ENCODE measurements around the gene DCC.

- TF ChIP-seq POLR2AphosphoS5 (IDR thresholded peaks at IDR 0.05), result no peak
- TF ChIP-seq, protein P1, sequence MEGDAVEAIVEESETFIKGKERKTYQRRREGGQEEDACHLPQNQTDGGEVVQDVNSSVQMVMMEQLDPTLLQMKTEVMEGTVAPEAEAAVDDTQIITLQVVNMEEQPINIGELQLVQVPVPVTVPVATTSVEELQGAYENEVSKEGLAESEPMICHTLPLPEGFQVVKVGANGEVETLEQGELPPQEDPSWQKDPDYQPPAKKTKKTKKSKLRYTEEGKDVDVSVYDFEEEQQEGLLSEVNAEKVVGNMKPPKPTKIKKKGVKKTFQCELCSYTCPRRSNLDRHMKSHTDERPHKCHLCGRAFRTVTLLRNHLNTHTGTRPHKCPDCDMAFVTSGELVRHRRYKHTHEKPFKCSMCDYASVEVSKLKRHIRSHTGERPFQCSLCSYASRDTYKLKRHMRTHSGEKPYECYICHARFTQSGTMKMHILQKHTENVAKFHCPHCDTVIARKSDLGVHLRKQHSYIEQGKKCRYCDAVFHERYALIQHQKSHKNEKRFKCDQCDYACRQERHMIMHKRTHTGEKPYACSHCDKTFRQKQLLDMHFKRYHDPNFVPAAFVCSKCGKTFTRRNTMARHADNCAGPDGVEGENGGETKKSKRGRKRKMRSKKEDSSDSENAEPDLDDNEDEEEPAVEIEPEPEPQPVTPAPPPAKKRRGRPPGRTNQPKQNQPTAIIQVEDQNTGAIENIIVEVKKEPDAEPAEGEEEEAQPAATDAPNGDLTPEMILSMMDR (IDR thresholded peaks at IDR 0.05), result no peak
- TF ChIP-seq POLR2A (IDR thresholded peaks at IDR 0.05), result no peak
These were observed 268.0 kb downstream of the DCC start for GRCh38 chr18:52607985-52608384.
